ENCODE measurements around the gene NUP205. TPM values are rescaled to one million over a fixed set of nuclear protein-coding genes. Genes with fewer than 3 reads are reported as not detected.

The NUP205 gene
- total RNA-seq, 1 experiment from 2014 or later = 171 TPM

GRCh38 chr7:135644729-135645128, 87.0 kb downstream of the NUP205 start:
- ATAC-seq = no peak
- no peak for DNase-seq (ENCODE audit: low spot score)
- no peaks in the 10 kb centered on the region for H3K9me3 Mint-ChIP-seq
- H3K36me3 Mint-ChIP-seq = peaks cover 83% of the 10 kb centered on the region
- no peak overlapping the region for H3K4me3 Mint-ChIP-seq
- H3K27me3 Mint-ChIP-seq (ENCODE audit: low read depth) = no peaks in the 10 kb centered on the region
- ChIA-PET POLR2A (no interaction called here), CTCF (interaction anchor here (0.6 to 2.2 kb wide), 17 partner anchors 8 to 370 kb away, joined by 3 to 11 read pairs (median 5); partner anchors contain the start of gene STMP1)
- no peaks in the 10 kb centered on the region for H3K4me1 Mint-ChIP-seq
- TF ChIP-seq IRF2 (CRISPR knock-in tag; IDR thresholded peaks at IDR 0.05; ENCODE audit: borderline replicate concordance, low read depth) = no peak
- no peak for TF ChIP-seq E2F1 (CRISPR knock-in tag; IDR thresholded peaks at IDR 0.05)
- TF ChIP-seq, protein P1, sequence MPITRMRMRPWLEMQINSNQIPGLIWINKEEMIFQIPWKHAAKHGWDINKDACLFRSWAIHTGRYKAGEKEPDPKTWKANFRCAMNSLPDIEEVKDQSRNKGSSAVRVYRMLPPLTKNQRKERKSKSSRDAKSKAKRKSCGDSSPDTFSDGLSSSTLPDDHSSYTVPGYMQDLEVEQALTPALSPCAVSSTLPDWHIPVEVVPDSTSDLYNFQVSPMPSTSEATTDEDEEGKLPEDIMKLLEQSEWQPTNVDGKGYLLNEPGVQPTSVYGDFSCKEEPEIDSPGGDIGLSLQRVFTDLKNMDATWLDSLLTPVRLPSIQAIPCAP (CRISPR knock-in tag; IDR thresholded peaks at IDR 0.05) = no peak
- no peak for TF ChIP-seq E2F5 (CRISPR knock-in tag; IDR thresholded peaks at IDR 0.05)
- TF ChIP-seq, protein P2, sequence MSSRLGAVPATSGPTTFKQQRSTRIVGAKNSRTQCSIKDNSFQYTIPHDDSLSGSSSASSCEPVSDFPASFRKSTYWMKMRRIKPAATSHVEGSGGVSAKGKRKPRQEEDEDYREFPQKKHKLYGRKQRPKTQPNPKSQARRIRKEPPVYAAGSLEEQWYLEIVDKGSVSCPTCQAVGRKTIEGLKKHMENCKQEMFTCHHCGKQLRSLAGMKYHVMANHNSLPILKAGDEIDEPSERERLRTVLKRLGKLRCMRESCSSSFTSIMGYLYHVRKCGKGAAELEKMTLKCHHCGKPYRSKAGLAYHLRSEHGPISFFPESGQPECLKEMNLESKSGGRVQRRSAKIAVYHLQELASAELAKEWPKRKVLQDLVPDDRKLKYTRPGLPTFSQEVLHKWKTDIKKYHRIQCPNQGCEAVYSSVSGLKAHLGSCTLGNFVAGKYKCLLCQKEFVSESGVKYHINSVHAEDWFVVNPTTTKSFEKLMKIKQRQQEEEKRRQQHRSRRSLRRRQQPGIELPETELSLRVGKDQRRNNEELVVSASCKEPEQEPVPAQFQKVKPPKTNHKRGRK (CRISPR knock-in tag; IDR thresholded peaks at IDR 0.05; ENCODE audit: borderline replicate concordance) = no peak
- TF ChIP-seq, protein P3, sequence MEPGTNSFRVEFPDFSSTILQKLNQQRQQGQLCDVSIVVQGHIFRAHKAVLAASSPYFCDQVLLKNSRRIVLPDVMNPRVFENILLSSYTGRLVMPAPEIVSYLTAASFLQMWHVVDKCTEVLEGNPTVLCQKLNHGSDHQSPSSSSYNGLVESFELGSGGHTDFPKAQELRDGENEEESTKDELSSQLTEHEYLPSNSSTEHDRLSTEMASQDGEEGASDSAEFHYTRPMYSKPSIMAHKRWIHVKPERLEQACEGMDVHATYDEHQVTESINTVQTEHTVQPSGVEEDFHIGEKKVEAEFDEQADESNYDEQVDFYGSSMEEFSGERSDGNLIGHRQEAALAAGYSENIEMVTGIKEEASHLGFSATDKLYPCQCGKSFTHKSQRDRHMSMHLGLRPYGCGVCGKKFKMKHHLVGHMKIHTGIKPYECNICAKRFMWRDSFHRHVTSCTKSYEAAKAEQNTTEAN (CRISPR knock-in tag; IDR thresholded peaks at IDR 0.05) = no peak
- no peak for TF ChIP-seq RELA (CRISPR knock-in tag; IDR thresholded peaks at IDR 0.05; ENCODE audit: borderline replicate concordance)
- TF ChIP-seq, protein P4, sequence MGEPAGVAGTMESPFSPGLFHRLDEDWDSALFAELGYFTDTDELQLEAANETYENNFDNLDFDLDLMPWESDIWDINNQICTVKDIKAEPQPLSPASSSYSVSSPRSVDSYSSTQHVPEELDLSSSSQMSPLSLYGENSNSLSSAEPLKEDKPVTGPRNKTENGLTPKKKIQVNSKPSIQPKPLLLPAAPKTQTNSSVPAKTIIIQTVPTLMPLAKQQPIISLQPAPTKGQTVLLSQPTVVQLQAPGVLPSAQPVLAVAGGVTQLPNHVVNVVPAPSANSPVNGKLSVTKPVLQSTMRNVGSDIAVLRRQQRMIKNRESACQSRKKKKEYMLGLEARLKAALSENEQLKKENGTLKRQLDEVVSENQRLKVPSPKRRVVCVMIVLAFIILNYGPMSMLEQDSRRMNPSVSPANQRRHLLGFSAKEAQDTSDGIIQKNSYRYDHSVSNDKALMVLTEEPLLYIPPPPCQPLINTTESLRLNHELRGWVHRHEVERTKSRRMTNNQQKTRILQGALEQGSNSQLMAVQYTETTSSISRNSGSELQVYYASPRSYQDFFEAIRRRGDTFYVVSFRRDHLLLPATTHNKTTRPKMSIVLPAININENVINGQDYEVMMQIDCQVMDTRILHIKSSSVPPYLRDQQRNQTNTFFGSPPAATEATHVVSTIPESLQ (CRISPR knock-in tag; IDR thresholded peaks at IDR 0.05) = no peak
- TF ChIP-seq, protein P5, sequence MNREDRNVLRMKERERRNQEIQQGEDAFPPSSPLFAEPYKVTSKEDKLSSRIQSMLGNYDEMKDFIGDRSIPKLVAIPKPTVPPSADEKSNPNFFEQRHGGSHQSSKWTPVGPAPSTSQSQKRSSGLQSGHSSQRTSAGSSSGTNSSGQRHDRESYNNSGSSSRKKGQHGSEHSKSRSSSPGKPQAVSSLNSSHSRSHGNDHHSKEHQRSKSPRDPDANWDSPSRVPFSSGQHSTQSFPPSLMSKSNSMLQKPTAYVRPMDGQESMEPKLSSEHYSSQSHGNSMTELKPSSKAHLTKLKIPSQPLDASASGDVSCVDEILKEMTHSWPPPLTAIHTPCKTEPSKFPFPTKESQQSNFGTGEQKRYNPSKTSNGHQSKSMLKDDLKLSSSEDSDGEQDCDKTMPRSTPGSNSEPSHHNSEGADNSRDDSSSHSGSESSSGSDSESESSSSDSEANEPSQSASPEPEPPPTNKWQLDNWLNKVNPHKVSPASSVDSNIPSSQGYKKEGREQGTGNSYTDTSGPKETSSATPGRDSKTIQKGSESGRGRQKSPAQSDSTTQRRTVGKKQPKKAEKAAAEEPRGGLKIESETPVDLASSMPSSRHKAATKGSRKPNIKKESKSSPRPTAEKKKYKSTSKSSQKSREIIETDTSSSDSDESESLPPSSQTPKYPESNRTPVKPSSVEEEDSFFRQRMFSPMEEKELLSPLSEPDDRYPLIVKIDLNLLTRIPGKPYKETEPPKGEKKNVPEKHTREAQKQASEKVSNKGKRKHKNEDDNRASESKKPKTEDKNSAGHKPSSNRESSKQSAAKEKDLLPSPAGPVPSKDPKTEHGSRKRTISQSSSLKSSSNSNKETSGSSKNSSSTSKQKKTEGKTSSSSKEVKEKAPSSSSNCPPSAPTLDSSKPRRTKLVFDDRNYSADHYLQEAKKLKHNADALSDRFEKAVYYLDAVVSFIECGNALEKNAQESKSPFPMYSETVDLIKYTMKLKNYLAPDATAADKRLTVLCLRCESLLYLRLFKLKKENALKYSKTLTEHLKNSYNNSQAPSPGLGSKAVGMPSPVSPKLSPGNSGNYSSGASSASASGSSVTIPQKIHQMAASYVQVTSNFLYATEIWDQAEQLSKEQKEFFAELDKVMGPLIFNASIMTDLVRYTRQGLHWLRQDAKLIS (CRISPR knock-in tag; IDR thresholded peaks at IDR 0.05; ENCODE audit: borderline replicate concordance) = no peak
- no peak for TF ChIP-seq EMX1 (CRISPR knock-in tag; IDR thresholded peaks at IDR 0.05)
- no peak overlapping the region for H3K27ac Mint-ChIP-seq

- DNase-seq (ENCODE audit: low spot score) = no peak
- H3K36me3 Mint-ChIP-seq = peaks cover 83% of the 10 kb centered on the region
- ATAC-seq = peak; percentile 74
- TF ChIP-seq SOX15 (CRISPR knock-in tag; IDR thresholded peaks at IDR 0.05) = no peak
- TF ChIP-seq, protein P6, sequence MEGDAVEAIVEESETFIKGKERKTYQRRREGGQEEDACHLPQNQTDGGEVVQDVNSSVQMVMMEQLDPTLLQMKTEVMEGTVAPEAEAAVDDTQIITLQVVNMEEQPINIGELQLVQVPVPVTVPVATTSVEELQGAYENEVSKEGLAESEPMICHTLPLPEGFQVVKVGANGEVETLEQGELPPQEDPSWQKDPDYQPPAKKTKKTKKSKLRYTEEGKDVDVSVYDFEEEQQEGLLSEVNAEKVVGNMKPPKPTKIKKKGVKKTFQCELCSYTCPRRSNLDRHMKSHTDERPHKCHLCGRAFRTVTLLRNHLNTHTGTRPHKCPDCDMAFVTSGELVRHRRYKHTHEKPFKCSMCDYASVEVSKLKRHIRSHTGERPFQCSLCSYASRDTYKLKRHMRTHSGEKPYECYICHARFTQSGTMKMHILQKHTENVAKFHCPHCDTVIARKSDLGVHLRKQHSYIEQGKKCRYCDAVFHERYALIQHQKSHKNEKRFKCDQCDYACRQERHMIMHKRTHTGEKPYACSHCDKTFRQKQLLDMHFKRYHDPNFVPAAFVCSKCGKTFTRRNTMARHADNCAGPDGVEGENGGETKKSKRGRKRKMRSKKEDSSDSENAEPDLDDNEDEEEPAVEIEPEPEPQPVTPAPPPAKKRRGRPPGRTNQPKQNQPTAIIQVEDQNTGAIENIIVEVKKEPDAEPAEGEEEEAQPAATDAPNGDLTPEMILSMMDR (IDR thresholded peaks at IDR 0.05) = peak; percentile 46; the same call in 1 of the 2 replicates
- CTCF ChIA-PET = interaction anchor here (0.6 to 2.2 kb wide), 20 partner anchors 9 to 371 kb away, joined by 3 to 11 read pairs (median 4); partner anchors contain the start of genes SLC13A4 and STMP1
- no peaks in the 10 kb centered on the region for H3K4me1 Mint-ChIP-seq
- H3K9me3 Mint-ChIP-seq = no peaks in the 10 kb centered on the region
- H3K27me3 Mint-ChIP-seq (ENCODE audit: low read depth) = no peaks in the 10 kb centered on the region
- no peak overlapping the region for H3K4me3 Mint-ChIP-seq
- POLR2A ChIA-PET = no interaction called here
- H3K27ac Mint-ChIP-seq = no peak overlapping the region
These were observed 87.7 kb downstream of the NUP205 start for GRCh38 chr7:135645296-135645904.

Measured in WTC11 (cell line).